HEK293 (cell line): ENCODE measurements around the gene NAA25.
A peak's percentile ranks its signal among the peaks of the same experiment; 100 is the strongest.

Experiments
- CTCF ChIA-PET: fragments of 350-600 bp; formaldehyde crosslinking; extraction: SDS; loops from one replicate; lab custom pipeline; 2021; ENCODE audit warnings: antibody characterized with exemption; lab: Yijun Ruan, JAX
- POLR2A ChIA-PET: fragments of 300-600 bp; formaldehyde crosslinking; extraction: SDS; loops from one replicate; lab custom pipeline; 2020; ENCODE audit warnings: antibody characterized with exemption, inconsistent platforms; lab: Yijun Ruan, JAX
- H3K27ac ChIP-seq: fragments of 200-500 bp; sonication (Bioruptor generic); 2 replicates; pipeline ENCODE4 v1.5.1; 2014; ENCODE audit warnings: low read depth, low read length, control low read depth, inconsistent platforms; ENCODE audit errors: extremely low read depth
- H3K36me3 ChIP-seq, 2 experiments: fragments of 200-500 bp in 1 of 2; sonication (Bioruptor generic) in 1 of 2; 1 replicate in 1 of 2; 2 replicates in 1 of 2; pipeline ENCODE4 v1.5.1; 2014 to 2017; ENCODE audit warnings: inconsistent platforms in 2 of 2, low read length in 2 of 2; ENCODE audit not compliant: control insufficient read depth in 2 of 2, insufficient read depth in 1 of 2
- H3K4me1 ChIP-seq: fragments of 200-500 bp; sonication (Bioruptor generic); 2 replicates; pipeline ENCODE4 v1.5.1; 2014; ENCODE audit warnings: mild to moderate bottlenecking, low read length, inconsistent platforms; ENCODE audit not compliant: control insufficient read depth, insufficient read depth
- H3K4me3 ChIP-seq: 2 replicates; pipeline ENCODE4 v1.5.1; 2011; ENCODE audit warnings: low read depth, mild to moderate bottlenecking, control low read depth, low read length, moderate library complexity
- H3K9me3 ChIP-seq: fragments of 200-500 bp; sonication (Bioruptor generic); 2 replicates; pipeline ENCODE4 v1.5.1; 2014; ENCODE audit warnings: low read depth, low read length, inconsistent platforms; ENCODE audit not compliant: control insufficient read depth, insufficient read depth
- EGR2 ChIP-seq: fragments of 450-650 bp; formaldehyde crosslinking; IDR thresholded peaks from 2 replicates; pipeline ENCODE4 v1.5.1; 2016; ENCODE audit warnings: low read depth, missing biosample characterization, missing genetic modification characterization
- FEZF1 ChIP-seq: fragments of 450-650 bp; formaldehyde crosslinking; IDR thresholded peaks from 2 replicates; pipeline ENCODE4 v1.5.1; 2016; ENCODE audit warnings: missing biosample characterization, missing genetic modification characterization
- HOXC10 ChIP-seq: sonication (generic); formaldehyde crosslinking; IDR thresholded peaks from 2 replicates; pipeline ENCODE4 v1.8.1; 2023; ENCODE audit warnings: mild to moderate bottlenecking, missing genetic modification reagents
- PRDM1 ChIP-seq: fragments of 450-650 bp; formaldehyde crosslinking; IDR thresholded peaks from 2 replicates; pipeline ENCODE4; 2016; ENCODE audit warnings: missing biosample characterization, missing genetic modification characterization
- REPIN1 ChIP-seq: fragments of 450-650 bp; formaldehyde crosslinking; IDR thresholded peaks from 2 replicates; pipeline ENCODE4 v1.5.1; 2017; ENCODE audit warnings: missing biosample characterization, missing genetic modification characterization, low read depth
- WT1 ChIP-seq: fragments of 450-650 bp; formaldehyde crosslinking; IDR thresholded peaks from 2 replicates; pipeline ENCODE4 v1.5.1; 2016; ENCODE audit warnings: missing biosample characterization, missing genetic modification characterization
- ZBTB1 ChIP-seq: fragments of 450-650 bp; formaldehyde crosslinking; IDR thresholded peaks from 2 replicates; pipeline ENCODE4 v1.5.1; 2016; ENCODE audit warnings: missing biosample characterization, missing genetic modification characterization
- ZBTB17 ChIP-seq: fragments of 450-650 bp; formaldehyde crosslinking; IDR thresholded peaks from 2 replicates; pipeline ENCODE4 v1.5.1; 2016; ENCODE audit warnings: missing biosample characterization, missing genetic modification characterization
- ZBTB7A ChIP-seq: fragments of 450-650 bp; formaldehyde crosslinking; IDR thresholded peaks from 2 replicates; pipeline ENCODE4 v1.5.1; 2016; ENCODE audit warnings: low read depth, missing biosample characterization, missing genetic modification characterization
- ZFHX2 ChIP-seq: fragments of 450-650 bp; formaldehyde crosslinking; conservative IDR thresholded peaks from 2 replicates; pipeline ENCODE4 v1.5.1; 2016; ENCODE audit warnings: missing biosample characterization, missing genetic modification characterization
- ZNF148 ChIP-seq: fragments of 450-650 bp; formaldehyde crosslinking; IDR thresholded peaks from 2 replicates; pipeline ENCODE4 v1.5.0; 2017; ENCODE audit warnings: missing biosample characterization, missing genetic modification characterization, borderline replicate concordance
- ZNF169 ChIP-seq: fragments of 450-650 bp; formaldehyde crosslinking; IDR thresholded peaks from 2 replicates; pipeline ENCODE4 v1.5.1; 2016; ENCODE audit warnings: missing biosample characterization, missing genetic modification characterization
- ZNF2 ChIP-seq: fragments of 450-650 bp; formaldehyde crosslinking; IDR thresholded peaks from 2 replicates; pipeline ENCODE4 v1.5.1; 2016; ENCODE audit warnings: missing biosample characterization, missing genetic modification characterization
- ZNF37A ChIP-seq: fragments of 450-650 bp; IDR thresholded peaks from 2 replicates; pipeline ENCODE4 v1.5.1; 2018; ENCODE audit warnings: missing biosample characterization, missing genetic modification characterization
- ZNF510 ChIP-seq: fragments of 450-650 bp; formaldehyde crosslinking; IDR thresholded peaks from 2 replicates; pipeline ENCODE4 v1.5.1; 2018; ENCODE audit warnings: mild to moderate bottlenecking, missing genetic modification characterization, missing biosample characterization; ENCODE audit not compliant: insufficient replicate concordance
- ZNF600 ChIP-seq: fragments of 450-650 bp; formaldehyde crosslinking; IDR thresholded peaks from 2 replicates; pipeline ENCODE4 v1.5.1; 2016; ENCODE audit warnings: missing biosample characterization, missing genetic modification characterization
- ZNF660 ChIP-seq: fragments of 450-650 bp; IDR thresholded peaks from 2 replicates; pipeline ENCODE4 v1.5.1; 2018; ENCODE audit warnings: missing biosample characterization, mild to moderate bottlenecking, missing genetic modification characterization
- TF ChIP-seq, protein P1 (sequence below): fragments of 450-650 bp; formaldehyde crosslinking; IDR thresholded peaks from 2 replicates; pipeline ENCODE4 v1.5.1; 2016; ENCODE audit warnings: missing biosample characterization, missing genetic modification characterization
- TF ChIP-seq, protein P2 (sequence below): sonication (generic); formaldehyde crosslinking; IDR thresholded peaks from 2 replicates; pipeline ENCODE4 v1.8.1; 2022; ENCODE audit warnings: mild to moderate bottlenecking, moderate library complexity, missing genetic modification reagents
- TF ChIP-seq, protein P3 (sequence below): fragments of 450-650 bp; formaldehyde crosslinking; IDR thresholded peaks from 2 replicates; pipeline ENCODE4 v1.5.1; 2016; ENCODE audit warnings: missing biosample characterization, missing genetic modification characterization

The NAA25 gene

DNA sequence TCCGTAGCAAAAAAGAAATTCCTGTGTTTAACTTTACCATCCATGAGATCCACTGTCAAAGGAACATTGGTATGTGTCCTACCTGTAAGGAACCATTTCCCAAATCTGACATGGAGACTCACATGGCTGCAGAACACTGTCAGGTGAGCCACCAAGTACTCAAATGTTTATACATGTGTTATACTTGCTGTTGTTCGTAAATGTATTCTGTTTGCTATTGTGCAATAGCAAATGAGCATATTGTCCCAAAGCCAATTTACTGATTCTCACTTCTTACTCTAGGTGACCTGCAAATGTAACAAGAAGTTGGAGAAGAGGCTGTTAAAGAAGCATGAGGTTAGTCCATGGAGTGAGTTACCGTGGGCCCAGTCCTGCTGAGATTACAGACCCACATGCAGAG lies 26.1 kb upstream of the NAA25 start:
- Histone ChIP-seq H3K27ac (no peak overlapping the region), H3K4me3 (no peak overlapping the region), H3K36me3 (peaks cover 47 to 73% of the 10 kb centered on the region in 2 experiments), H3K4me1 (no peaks in the 10 kb centered on the region), H3K9me3 (no peaks in the 10 kb centered on the region)
- ChIA-PET POLR2A (no interaction called here), CTCF (interaction anchor here (0.6 kb wide), 1 partner anchor 63 kb away, joined by 3 read pairs; no protein-coding TSS in a partner anchor)
- TF ChIP-seq ZBTB7A (tag by site-specific recombination): no peak
- no peak for TF ChIP-seq WT1 (tag by site-specific recombination)
- TF ChIP-seq ZFHX2 (tag by site-specific recombination): no peak
- no peak for TF ChIP-seq REPIN1 (tag by site-specific recombination)
- no peak for TF ChIP-seq EGR2 (tag by site-specific recombination)
- no peak for TF ChIP-seq ZNF2 (tag by site-specific recombination)
- TF ChIP-seq ZBTB1 (tag by site-specific recombination): no peak
- no peak for TF ChIP-seq ZNF169 (tag by site-specific recombination)
- TF ChIP-seq, protein P1, sequence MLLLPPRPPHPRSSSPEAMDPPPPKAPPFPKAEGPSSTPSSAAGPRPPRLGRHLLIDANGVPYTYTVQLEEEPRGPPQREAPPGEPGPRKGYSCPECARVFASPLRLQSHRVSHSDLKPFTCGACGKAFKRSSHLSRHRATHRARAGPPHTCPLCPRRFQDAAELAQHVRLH (tag by site-specific recombination): no peak
- no peak for TF ChIP-seq HOXC10 (CRISPR knock-in tag)
- TF ChIP-seq ZNF660: no peak
- TF ChIP-seq ZBTB17: no peak
- no peak for TF ChIP-seq PRDM1 (tag by site-specific recombination)
- TF ChIP-seq, protein P2, sequence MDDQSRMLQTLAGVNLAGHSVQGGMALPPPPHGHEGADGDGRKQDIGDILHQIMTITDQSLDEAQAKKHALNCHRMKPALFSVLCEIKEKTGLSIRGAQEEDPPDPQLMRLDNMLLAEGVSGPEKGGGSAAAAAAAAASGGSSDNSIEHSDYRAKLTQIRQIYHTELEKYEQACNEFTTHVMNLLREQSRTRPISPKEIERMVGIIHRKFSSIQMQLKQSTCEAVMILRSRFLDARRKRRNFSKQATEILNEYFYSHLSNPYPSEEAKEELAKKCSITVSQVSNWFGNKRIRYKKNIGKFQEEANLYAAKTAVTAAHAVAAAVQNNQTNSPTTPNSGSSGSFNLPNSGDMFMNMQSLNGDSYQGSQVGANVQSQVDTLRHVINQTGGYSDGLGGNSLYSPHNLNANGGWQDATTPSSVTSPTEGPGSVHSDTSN (CRISPR knock-in tag): no peak
- TF ChIP-seq, protein P3, sequence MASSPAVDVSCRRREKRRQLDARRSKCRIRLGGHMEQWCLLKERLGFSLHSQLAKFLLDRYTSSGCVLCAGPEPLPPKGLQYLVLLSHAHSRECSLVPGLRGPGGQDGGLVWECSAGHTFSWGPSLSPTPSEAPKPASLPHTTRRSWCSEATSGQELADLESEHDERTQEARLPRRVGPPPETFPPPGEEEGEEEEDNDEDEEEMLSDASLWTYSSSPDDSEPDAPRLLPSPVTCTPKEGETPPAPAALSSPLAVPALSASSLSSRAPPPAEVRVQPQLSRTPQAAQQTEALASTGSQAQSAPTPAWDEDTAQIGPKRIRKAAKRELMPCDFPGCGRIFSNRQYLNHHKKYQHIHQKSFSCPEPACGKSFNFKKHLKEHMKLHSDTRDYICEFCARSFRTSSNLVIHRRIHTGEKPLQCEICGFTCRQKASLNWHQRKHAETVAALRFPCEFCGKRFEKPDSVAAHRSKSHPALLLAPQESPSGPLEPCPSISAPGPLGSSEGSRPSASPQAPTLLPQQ: no peak
- no peak for TF ChIP-seq FEZF1 (tag by site-specific recombination)
- TF ChIP-seq ZNF510 (tag by site-specific recombination): no peak

DNA sequence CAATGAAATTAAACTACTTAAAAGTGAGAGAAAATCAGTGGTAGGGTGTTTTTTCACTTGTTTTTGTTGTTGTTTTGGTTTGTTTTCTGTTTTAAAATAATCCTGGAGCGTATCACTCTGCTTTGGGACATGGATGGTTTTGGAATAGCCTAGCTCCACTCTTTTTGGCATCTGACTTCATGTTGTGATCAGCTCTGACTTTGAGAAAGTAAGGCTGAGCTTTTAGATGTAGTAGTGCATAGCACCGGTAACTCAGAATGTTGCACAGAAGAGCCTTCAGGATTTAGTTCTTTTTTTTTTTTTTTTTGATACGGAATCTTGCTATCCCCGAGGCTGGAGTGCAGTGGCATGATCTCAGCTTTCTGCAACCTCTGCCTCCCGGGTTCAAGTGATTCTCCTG lies 24.8 kb upstream of the NAA25 start:
- CTCF ChIA-PET: interaction anchor here (0.6 to 1.1 kb wide), 4 partner anchors 21 to 333 kb away, joined by 3 to 6 read pairs (median 4); no protein-coding TSS in a partner anchor
- TF ChIP-seq ZNF37A (no peak), ZNF600 (tag by site-specific recombination) (peak; percentile 68; the same call in 1 of the 2 replicates), ZNF148 (tag by site-specific recombination) (no peak)

More for the DNA sequence above, 24.8 kb upstream of the NAA25 start:
- H3K4me1 ChIP-seq: no peaks in the 10 kb centered on the region
- no peak overlapping the region for H3K4me3 ChIP-seq
- H3K9me3 ChIP-seq: no peaks in the 10 kb centered on the region
- POLR2A ChIA-PET: interaction anchor here (0.7 to 1.9 kb wide), 2 partner anchors 11 to 30 kb away, joined by 5 to 6 read pairs; no protein-coding TSS in a partner anchor
- H3K27ac ChIP-seq: no peak overlapping the region
- peaks cover 34 to 61% of the 10 kb centered on the region in 2 experiments for H3K36me3 ChIP-seq
